Activated T-cell treated with anti-CD3 and anti-CD28 coated beads, Interleukin-2, amount 50 U/mL, for 72 hours (primary cell): ENCODE data around the gene DNMT1. TPM values are rescaled to one million over a fixed set of nuclear protein-coding genes. Genes with fewer than 3 reads are reported as not detected.

ENCODE experiments used
- ATAC-seq, 2 donors: fragments of 150-1000 bp; cut with Tn5 transposase; replicated peaks in 1 of 2; 2 replicates each; pipeline ENCODE4 v1.10.0; 2021; ENCODE audit warnings: moderate library complexity in 2 of 2, mild to moderate bottlenecking in 1 of 2
- DNase-seq, 2 donors: peaks; one replicate each; pipeline ENCODE4 v3.0.0; 2021 to 2022; ENCODE audit warnings: mixed read lengths in 1 of 2
- H3K27ac Mint-ChIP-seq: one replicate; pipeline ENCODE4 v1.8.0; 2022; ENCODE audit warnings: mild to moderate bottlenecking, moderate library complexity, mixed read lengths
- H3K27me3 Mint-ChIP-seq: one replicate; pipeline ENCODE4 v1.8.0; 2022; ENCODE audit warnings: low read depth, mixed read lengths
- H3K36me3 Mint-ChIP-seq, 2 donors: one replicate each; pipeline ENCODE4 v1.8.0; 2022; ENCODE audit warnings: mixed read lengths in 2 of 2, mild to moderate bottlenecking in 1 of 2; ENCODE audit not compliant: insufficient read depth in 2 of 2
- H3K4me1 Mint-ChIP-seq: one replicate; pipeline ENCODE4 v1.8.0; 2022; ENCODE audit warnings: low read depth, mixed read lengths
- H3K4me3 Mint-ChIP-seq, 2 donors: one replicate each; pipeline ENCODE4 v1.8.0; 2022; ENCODE audit warnings: mild to moderate bottlenecking in 2 of 2, mixed read lengths in 2 of 2, moderate library complexity in 2 of 2
- H3K9me3 Mint-ChIP-seq, 2 donors: one replicate each; pipeline ENCODE4 v1.8.0; 2022; ENCODE audit warnings: mixed read lengths in 2 of 2
- total RNA-seq, 2 donors: library from RNA; stranded (reverse); gene quantifications; one replicate each; pipeline ENCODE4 v1.2.3, GENCODE V29; 2022

Gene DNMT1
- total RNA-seq, 2 donors from 2014 or later = 294 to 304 TPM

- ATAC-seq (no peak), DNase-seq (no peak)
- H3K27ac Mint-ChIP-seq = peak overlapping the region; percentile 24
- H3K36me3 Mint-ChIP-seq = peaks cover 8 to 27% of the 10 kb centered on the region in 2 donors
- H3K4me3 Mint-ChIP-seq = peak overlapping the region; percentile 71 to 75
- H3K4me1 Mint-ChIP-seq = peaks cover 65% of the 10 kb centered on the region
- H3K27me3 Mint-ChIP-seq = no peaks in the 10 kb centered on the region
- H3K9me3 Mint-ChIP-seq = no peaks in the 10 kb centered on the region
Observed at GRCh38 chr19:10110972-10111317, 83.8 kb downstream of the DNMT1 start.

GRCh38 chr19:10110076-10110971, 84.4 kb downstream of the DNMT1 start:
- DNase-seq (no peak), ATAC-seq (no peak)
- Mint-ChIP-seq H3K36me3 (peaks cover 8 to 27% of the 10 kb centered on the region in 2 donors), H3K4me3 (peak overlapping the region; percentile 63 to 75), H3K27me3 (no peaks in the 10 kb centered on the region), H3K27ac (peak overlapping the region; percentile 24), H3K9me3 (no peaks in the 10 kb centered on the region), H3K4me1 (peaks cover 69% of the 10 kb centered on the region)

- ATAC-seq = no peak
- peaks cover 77% of the 10 kb centered on the region for H3K4me1 Mint-ChIP-seq
- H3K36me3 Mint-ChIP-seq = peaks cover 7 to 27% of the 10 kb centered on the region in 2 donors
- H3K27me3 Mint-ChIP-seq = no peaks in the 10 kb centered on the region
- peak overlapping the region; percentile 49 to 66 for H3K4me3 Mint-ChIP-seq
- peak overlapping the region; percentile 54 for H3K27ac Mint-ChIP-seq
- no peaks in the 10 kb centered on the region for H3K9me3 Mint-ChIP-seq
- DNase-seq = no peak
Observed at GRCh38 chr19:10109528-10109927, 85.2 kb downstream of the DNMT1 start.

- Mint-ChIP-seq H3K27me3 (no peaks in the 10 kb centered on the region), H3K9me3 (no peaks in the 10 kb centered on the region), H3K27ac (peak overlapping the region; percentile 77), H3K4me3 (peak overlapping the region; percentile 91 to 92), H3K36me3 (peaks cover 7 to 27% of the 10 kb centered on the region in 2 donors), H3K4me1 (peaks cover 86% of the 10 kb centered on the region)
- DNase-seq (no peak), ATAC-seq (no peak)
Observed at GRCh38 chr19:10107817-10108367, 86.9 kb downstream of the DNMT1 start.

GRCh38 chr19:10107254-10107653, 87.5 kb downstream of the DNMT1 start:
- Mint-ChIP-seq H3K4me1 (peaks cover 86% of the 10 kb centered on the region), H3K9me3 (no peaks in the 10 kb centered on the region), H3K4me3 (peak overlapping the region; percentile 91 to 92), H3K36me3 (peaks cover 7 to 24% of the 10 kb centered on the region in 2 donors), H3K27me3 (no peaks in the 10 kb centered on the region), H3K27ac (peak overlapping the region; percentile 77)
- ATAC-seq (no peak), DNase-seq (no peak)

- H3K4me3 Mint-ChIP-seq = peak within 1 kb of the TSS; percentile 91 to 92
- peaks cover 86% of the 10 kb centered on the region for H3K4me1 Mint-ChIP-seq
- no peaks in the 10 kb centered on the region for H3K27me3 Mint-ChIP-seq
- peak; percentile 98 to 99 for DNase-seq
- peaks cover 7 to 26% of the 10 kb centered on the region in 2 donors for H3K36me3 Mint-ChIP-seq
- ATAC-seq = peak; percentile 70 to 72
- no peaks in the 10 kb centered on the region for H3K9me3 Mint-ChIP-seq
- H3K27ac Mint-ChIP-seq = peak within 1 kb of the TSS; percentile 99
Observed at GRCh38 chr19:10106100-10106936, 88.4 kb downstream of the DNMT1 start, which contains the start of gene PPAN. Gene PPAN (plus strand): TSS chr19:10106362. CDS start chr19:10106395, 33 bp downstream.

- Mint-ChIP-seq H3K27me3 (no peaks in the 10 kb centered on the region), H3K9me3 (no peaks in the 10 kb centered on the region), H3K4me1 (peaks cover 86% of the 10 kb centered on the region), H3K36me3 (peaks cover 6 to 24% of the 10 kb centered on the region in 2 donors), H3K27ac (peak overlapping the region; percentile 99), H3K4me3 (peak overlapping the region; percentile 91 to 92)
- DNase-seq (peak; percentile 81 to 89), ATAC-seq (peak; percentile 55 to 63)
Observed at GRCh38 chr19:10105509-10106099, 89.1 kb downstream of the DNMT1 start.

GRCh38 chr19:10104665-10105508, 89.9 kb downstream of the DNMT1 start:
- Mint-ChIP-seq H3K27ac (peak overlapping the region; percentile 99), H3K4me3 (peak overlapping the region; percentile 91 to 92), H3K4me1 (peaks cover 83% of the 10 kb centered on the region), H3K9me3 (no peaks in the 10 kb centered on the region), H3K27me3 (no peaks in the 10 kb centered on the region), H3K36me3 (peaks cover 5 to 19% of the 10 kb centered on the region in 2 donors)
- peak; percentile 78 to 79 for ATAC-seq
- peak; percentile 83 to 89 for DNase-seq

- no peak for DNase-seq
- Mint-ChIP-seq H3K27me3 (no peaks in the 10 kb centered on the region), H3K4me3 (peak overlapping the region; percentile 91 to 92), H3K27ac (peak overlapping the region; percentile 99), H3K36me3 (peaks cover 5 to 15% of the 10 kb centered on the region in 2 donors), H3K4me1 (peaks cover 82% of the 10 kb centered on the region), H3K9me3 (no peaks in the 10 kb centered on the region)
- ATAC-seq = no peak
Observed at GRCh38 chr19:10104130-10104513, 90.6 kb downstream of the DNMT1 start.

- H3K36me3 Mint-ChIP-seq = peaks cover 5 to 12% of the 10 kb centered on the region in 2 donors
- H3K9me3 Mint-ChIP-seq = no peaks in the 10 kb centered on the region
- peak overlapping the region; percentile 74 to 87 for H3K4me3 Mint-ChIP-seq
- DNase-seq (no peak), ATAC-seq (no peak)
- H3K27ac Mint-ChIP-seq = peak overlapping the region; percentile 56
- H3K4me1 Mint-ChIP-seq = peaks cover 85% of the 10 kb centered on the region
- H3K27me3 Mint-ChIP-seq = no peaks in the 10 kb centered on the region
Observed at GRCh38 chr19:10102787-10103236, 91.9 kb downstream of the DNMT1 start.

- peaks cover 0 to 2% of the 10 kb centered on the region in 2 donors for H3K36me3 Mint-ChIP-seq
- peak overlapping the region; percentile 39 for H3K27ac Mint-ChIP-seq
- H3K27me3 Mint-ChIP-seq = no peaks in the 10 kb centered on the region
- no peak for ATAC-seq
- H3K4me1 Mint-ChIP-seq = peaks cover 74% of the 10 kb centered on the region
- peak overlapping the region; percentile 9 to 35 for H3K4me3 Mint-ChIP-seq
- no peak for DNase-seq
- no peaks in the 10 kb centered on the region for H3K9me3 Mint-ChIP-seq
Observed at GRCh38 chr19:10100163-10100785, 94.5 kb downstream of the DNMT1 start.
